ENCODE results near the gene CAPN8.
A peak's percentile ranks its signal among the peaks of the same experiment; 100 is the strongest.

- peak; percentile 14 for TF ChIP-seq POLR2A (IDR thresholded peaks at IDR 0.05)
- TF ChIP-seq, protein P1, sequence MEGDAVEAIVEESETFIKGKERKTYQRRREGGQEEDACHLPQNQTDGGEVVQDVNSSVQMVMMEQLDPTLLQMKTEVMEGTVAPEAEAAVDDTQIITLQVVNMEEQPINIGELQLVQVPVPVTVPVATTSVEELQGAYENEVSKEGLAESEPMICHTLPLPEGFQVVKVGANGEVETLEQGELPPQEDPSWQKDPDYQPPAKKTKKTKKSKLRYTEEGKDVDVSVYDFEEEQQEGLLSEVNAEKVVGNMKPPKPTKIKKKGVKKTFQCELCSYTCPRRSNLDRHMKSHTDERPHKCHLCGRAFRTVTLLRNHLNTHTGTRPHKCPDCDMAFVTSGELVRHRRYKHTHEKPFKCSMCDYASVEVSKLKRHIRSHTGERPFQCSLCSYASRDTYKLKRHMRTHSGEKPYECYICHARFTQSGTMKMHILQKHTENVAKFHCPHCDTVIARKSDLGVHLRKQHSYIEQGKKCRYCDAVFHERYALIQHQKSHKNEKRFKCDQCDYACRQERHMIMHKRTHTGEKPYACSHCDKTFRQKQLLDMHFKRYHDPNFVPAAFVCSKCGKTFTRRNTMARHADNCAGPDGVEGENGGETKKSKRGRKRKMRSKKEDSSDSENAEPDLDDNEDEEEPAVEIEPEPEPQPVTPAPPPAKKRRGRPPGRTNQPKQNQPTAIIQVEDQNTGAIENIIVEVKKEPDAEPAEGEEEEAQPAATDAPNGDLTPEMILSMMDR (IDR thresholded peaks at IDR 0.05) = no peak
- TF ChIP-seq POLR2AphosphoS5 (IDR thresholded peaks at IDR 0.05) = peak; percentile 33 to 76 (median 58)
- TF ChIP-seq EP300 (IDR thresholded peaks at IDR 0.05; ENCODE audit: low read depth) = no peak
Measured at GRCh38 chr1:223641523-223642039, 23.9 kb downstream of the CAPN8 start.

Measured in transverse colon (tissue), 4 donors.